ENCODE measurements around the gene PLA2G4B. TPM values are rescaled to one million over a fixed set of nuclear protein-coding genes. Genes with fewer than 3 reads are reported as not detected.

Gene PLA2G4B
- total and polyA plus RNA-seq, 9 of the 15 experiments (the other 6 are each of a cell fraction or from before 2014, with no cell fraction given): 0.07 to 6.1 (median 2.8) TPM

DNA sequence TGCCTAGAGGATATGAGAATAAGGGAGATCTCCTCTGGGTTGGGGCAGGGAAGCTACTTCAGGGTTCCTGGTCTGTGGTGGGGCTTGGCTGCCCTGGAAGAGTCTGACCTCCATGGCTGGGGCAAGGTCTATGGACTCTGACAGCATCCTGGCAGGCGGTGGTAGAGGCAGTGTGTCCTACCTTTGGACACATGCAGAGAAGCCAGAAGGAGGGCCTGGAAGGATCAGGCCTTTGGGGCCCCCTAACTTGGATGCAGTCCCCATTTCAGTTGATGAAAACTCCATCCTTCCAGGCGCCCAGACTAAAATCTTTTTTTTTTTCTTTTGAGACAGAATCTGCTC, 44.8 kb downstream of the PLA2G4B start:
- BruUV-seq (replicated peaks): no TSS peak
- no peak overlapping the region for H3K27ac ChIP-seq (ENCODE audit: extremely low read depth, low read depth, low read length)
- intact Hi-C loops (cut with micrococcal nuclease) (no loop called here), in situ Hi-C loops (cut with MboI) (no loop called here)
- FAIRE-seq: no peak
- H3K9me3 ChIP-seq (replicated peaks; ENCODE audit: control insufficient read depth, insufficient read depth, low read depth, low read length): no peaks in the 10 kb centered on the region
- ATAC-seq: no peak
- H3K4me3 ChIP-seq: no peak overlapping the region
- ChIA-PET POLR2A (interaction anchor here (1.0 kb wide), 1 partner anchor 12 kb away, joined by 3 read pairs; no protein-coding TSS in a partner anchor), CTCF (ENCODE audit: low intra/inter-chr PET ratio) (no interaction called here)
- H3K9me1 ChIP-seq (ENCODE audit: control insufficient read depth, insufficient read depth, low read length): no peaks in the 10 kb centered on the region
- peaks cover 27 to 81% of the 10 kb centered on the region in 2 experiments; a peak in 4 of 5 replicates for H3K27me3 ChIP-seq (ENCODE audit: control insufficient read depth in 2 of 2, insufficient read depth in 2 of 2, low read length in 2 of 2)
- no peak overlapping the region for H2AFZ ChIP-seq (ENCODE audit: low read depth, low read length)
- no peak for TF ChIP-seq ZSCAN29 (IDR thresholded peaks at IDR 0.05)
- H3K4me2 ChIP-seq (ENCODE audit: insufficient read depth, low read length): no peak overlapping the region
- no peak for DNase-seq (ENCODE audit: extremely low read depth in 1 of 4, low spot score in 3 of 4)
- H3K4me1 ChIP-seq (replicated peaks in 1 of 2; ENCODE audit: control insufficient read depth in 2 of 2, insufficient read depth in 2 of 2, low read length in 2 of 2): peaks cover 2 to 35% of the 10 kb centered on the region in 2 experiments; a peak in 3 of 5 replicates
- WGBS (ENCODE audit: insufficient coverage, low coverage, missing lambda C conversion rate): 19% methylated on average over 2 of the region's 2 CpGs
- no peaks in the 10 kb centered on the region for H3K79me2 ChIP-seq (ENCODE audit: control insufficient read depth, insufficient read depth, low read length)
- no peak overlapping the region for H3K9ac ChIP-seq (ENCODE audit: insufficient read depth in 1 of 2, low read depth in 2 of 2, low read length in 2 of 2)
- peaks cover 3% of the 10 kb centered on the region; the same call in 1 of the 2 replicates for H4K20me1 ChIP-seq (replicated peaks; ENCODE audit: control insufficient read depth, insufficient read depth, low read length)
- no peaks in the 10 kb centered on the region for H3K36me3 ChIP-seq (ENCODE audit: control insufficient read depth, insufficient read depth, low read length)

DNA sequence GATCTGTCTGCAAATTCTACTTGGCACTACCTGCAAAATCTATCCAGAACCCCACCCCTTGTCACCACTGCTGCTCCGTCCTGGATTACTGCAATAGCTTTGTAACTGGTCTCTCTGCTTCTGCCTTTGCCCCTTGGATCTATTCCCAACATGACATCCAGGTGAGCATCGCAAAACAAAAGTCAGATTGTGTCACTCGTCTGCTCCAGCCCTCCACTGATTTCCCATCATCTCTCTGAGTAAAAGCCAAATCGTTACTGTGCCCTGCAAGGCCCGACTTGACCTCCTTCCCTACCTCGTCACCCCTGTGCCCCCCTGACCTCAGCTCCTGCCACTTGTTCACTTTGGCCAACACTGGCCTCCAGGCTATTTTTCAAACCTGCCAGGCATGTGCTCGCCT, 45.8 kb downstream of the PLA2G4B start:
- intact Hi-C loops (cut with micrococcal nuclease): no loop called here
- H3K27ac ChIP-seq (ENCODE audit: extremely low read depth, low read depth, low read length): no peak overlapping the region
- peaks cover 3% of the 10 kb centered on the region; the same call in 1 of the 2 replicates for H4K20me1 ChIP-seq (replicated peaks; ENCODE audit: control insufficient read depth, insufficient read depth, low read length)
- no peak overlapping the region for H3K9ac ChIP-seq (ENCODE audit: insufficient read depth in 1 of 2, low read depth in 2 of 2, low read length in 2 of 2)
- H3K79me2 ChIP-seq (ENCODE audit: control insufficient read depth, insufficient read depth, low read length): no peaks in the 10 kb centered on the region
- H3K9me1 ChIP-seq (ENCODE audit: control insufficient read depth, insufficient read depth, low read length): no peaks in the 10 kb centered on the region
- in situ Hi-C loops (cut with MboI): no loop called here
- no peak overlapping the region for H3K4me3 ChIP-seq
- no peaks in the 10 kb centered on the region for H3K9me3 ChIP-seq (replicated peaks; ENCODE audit: control insufficient read depth, insufficient read depth, low read depth, low read length)
- no peak overlapping the region for H3K4me2 ChIP-seq (ENCODE audit: insufficient read depth, low read length)
- no peak for FAIRE-seq
- no peak for DNase-seq (ENCODE audit: extremely low read depth in 1 of 4, low spot score in 3 of 4)
- H3K4me1 ChIP-seq (replicated peaks in 1 of 2; ENCODE audit: control insufficient read depth in 2 of 2, insufficient read depth in 2 of 2, low read length in 2 of 2): peaks cover 2 to 28% of the 10 kb centered on the region in 2 experiments; a peak in 3 of 5 replicates
- BruUV-seq (replicated peaks): no TSS peak
- H2AFZ ChIP-seq (ENCODE audit: low read depth, low read length): no peak overlapping the region
- peaks cover 27 to 80% of the 10 kb centered on the region in 2 experiments; a peak in 4 of 5 replicates for H3K27me3 ChIP-seq (ENCODE audit: control insufficient read depth in 2 of 2, insufficient read depth in 2 of 2, low read length in 2 of 2)
- no peak for ATAC-seq
- no peaks in the 10 kb centered on the region for H3K36me3 ChIP-seq (ENCODE audit: control insufficient read depth, insufficient read depth, low read length)
- 14% methylated on average over 7 of the region's 7 CpGs for WGBS (ENCODE audit: insufficient coverage, low coverage, missing lambda C conversion rate)
- ChIA-PET CTCF (ENCODE audit: low intra/inter-chr PET ratio) (no interaction called here), POLR2A (no interaction called here)
- TF ChIP-seq TAF1 (IDR thresholded peaks at IDR 0.05; ENCODE audit: control insufficient read depth, extremely low read depth, insufficient read depth, low read length, severe bottlenecking) (no peak), ZNF76 (CRISPR knock-in tag; IDR thresholded peaks at IDR 0.05; ENCODE audit: borderline replicate concordance) (no peak), TBP (optimal IDR thresholded peaks at IDR 0.05; ENCODE audit: low read depth, low read length) (no peak), FIP1L1 (IDR thresholded peaks at IDR 0.05; ENCODE audit: low read depth, low read length, poor library complexity, severe bottlenecking) (no peak), NBN (IDR thresholded peaks at IDR 0.05; ENCODE audit: low read depth) (no peak), ETV5 (CRISPR knock-in tag; IDR thresholded peaks at IDR 0.05; ENCODE audit: low read depth) (no peak), ZNF217 (CRISPR knock-in tag; IDR thresholded peaks at IDR 0.05) (no peak), TAL1 (IDR thresholded peaks at IDR 0.05) (no peak), NCOR1 (IDR thresholded peaks at IDR 0.05) (no peak), ZNF143 (CRISPR knock-in tag; IDR thresholded peaks at IDR 0.05) (no peak)
- TF ChIP-seq, protein P1, sequence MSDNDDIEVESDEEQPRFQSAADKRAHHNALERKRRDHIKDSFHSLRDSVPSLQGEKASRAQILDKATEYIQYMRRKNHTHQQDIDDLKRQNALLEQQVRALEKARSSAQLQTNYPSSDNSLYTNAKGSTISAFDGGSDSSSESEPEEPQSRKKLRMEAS (CRISPR knock-in tag; IDR thresholded peaks at IDR 0.05): no peak
- TF ChIP-seq, protein P2, sequence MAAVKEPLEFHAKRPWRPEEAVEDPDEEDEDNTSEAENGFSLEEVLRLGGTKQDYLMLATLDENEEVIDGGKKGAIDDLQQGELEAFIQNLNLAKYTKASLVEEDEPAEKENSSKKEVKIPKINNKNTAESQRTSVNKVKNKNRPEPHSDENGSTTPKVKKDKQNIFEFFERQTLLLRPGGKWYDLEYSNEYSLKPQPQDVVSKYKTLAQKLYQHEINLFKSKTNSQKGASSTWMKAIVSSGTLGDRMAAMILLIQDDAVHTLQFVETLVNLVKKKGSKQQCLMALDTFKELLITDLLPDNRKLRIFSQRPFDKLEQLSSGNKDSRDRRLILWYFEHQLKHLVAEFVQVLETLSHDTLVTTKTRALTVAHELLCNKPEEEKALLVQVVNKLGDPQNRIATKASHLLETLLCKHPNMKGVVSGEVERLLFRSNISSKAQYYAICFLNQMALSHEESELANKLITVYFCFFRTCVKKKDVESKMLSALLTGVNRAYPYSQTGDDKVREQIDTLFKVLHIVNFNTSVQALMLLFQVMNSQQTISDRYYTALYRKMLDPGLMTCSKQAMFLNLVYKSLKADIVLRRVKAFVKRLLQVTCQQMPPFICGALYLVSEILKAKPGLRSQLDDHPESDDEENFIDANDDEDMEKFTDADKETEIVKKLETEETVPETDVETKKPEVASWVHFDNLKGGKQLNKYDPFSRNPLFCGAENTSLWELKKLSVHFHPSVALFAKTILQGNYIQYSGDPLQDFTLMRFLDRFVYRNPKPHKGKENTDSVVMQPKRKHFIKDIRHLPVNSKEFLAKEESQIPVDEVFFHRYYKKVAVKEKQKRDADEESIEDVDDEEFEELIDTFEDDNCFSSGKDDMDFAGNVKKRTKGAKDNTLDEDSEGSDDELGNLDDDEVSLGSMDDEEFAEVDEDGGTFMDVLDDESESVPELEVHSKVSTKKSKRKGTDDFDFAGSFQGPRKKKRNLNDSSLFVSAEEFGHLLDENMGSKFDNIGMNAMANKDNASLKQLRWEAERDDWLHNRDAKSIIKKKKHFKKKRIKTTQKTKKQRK (IDR thresholded peaks at IDR 0.05; ENCODE audit: borderline replicate concordance, low read depth, low read length): no peak

Measured in K562 (cell line).